GM21360 (cell line): ENCODE results near the gene TRAF3IP3.

ENCODE experiments used
- ATAC-seq: cut with Tn5 transposase; IDR thresholded peaks from one replicate; pipeline ENCODE4 v1.9.1; 2021; ENCODE audit warnings: mild to moderate bottlenecking, moderate library complexity; ENCODE audit not compliant: unreplicated experiment

Gene TRAF3IP3

DNA sequence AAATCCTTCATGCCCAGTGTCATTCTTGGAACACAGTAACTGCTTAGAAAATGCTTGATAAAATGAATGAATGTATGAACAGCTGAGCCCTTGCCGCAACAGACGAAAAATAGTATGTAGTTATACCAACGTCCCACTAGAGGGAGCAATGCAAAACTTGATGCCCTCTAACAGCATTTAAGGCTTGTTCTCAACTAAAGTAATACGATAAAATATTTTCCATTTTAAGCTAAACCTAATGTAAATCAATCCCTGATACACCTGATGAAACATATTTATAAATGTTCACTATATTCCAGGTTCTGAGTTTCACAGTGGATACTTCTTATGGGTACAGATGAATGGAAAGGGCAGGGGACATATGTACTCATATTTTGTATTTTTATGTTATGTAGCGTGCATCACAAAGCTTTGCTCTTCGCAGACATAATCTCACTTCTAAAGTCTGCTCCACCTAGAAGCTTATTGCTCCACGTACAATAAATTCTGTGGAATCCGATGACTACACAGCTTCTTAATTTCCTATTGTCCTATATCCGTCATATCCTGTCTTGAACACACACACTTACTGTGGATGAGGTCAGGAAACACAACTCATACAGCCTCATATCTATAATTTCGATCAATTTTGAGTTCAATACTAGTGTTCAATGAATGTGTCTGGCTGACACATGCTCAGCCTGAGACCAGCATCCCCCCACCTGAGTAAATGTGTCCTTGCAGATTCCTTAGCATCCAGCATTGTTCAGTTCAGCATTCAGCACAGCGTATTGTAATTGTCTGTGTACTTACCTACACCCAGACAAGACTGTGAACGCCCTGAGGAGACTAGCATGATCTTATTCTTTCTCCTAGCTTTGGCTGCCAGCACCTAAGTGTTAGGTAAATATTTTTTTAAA lies 67.5 kb downstream of the TRAF3IP3 start:
- peak; percentile 34 for ATAC-seq

- ATAC-seq, result no peak
Measured at GRCh38 chr1:209825591-209826434, 70.0 kb downstream of the TRAF3IP3 start.

- peak; percentile 92 for ATAC-seq
Measured at GRCh38 chr1:209827384-209828262, 71.8 kb downstream of the TRAF3IP3 start, which contains the start of gene UTP25. UTP25 (plus strand) TSS chr1:209827972; CDS start chr1:209828064, 92 bp downstream.

DNA sequence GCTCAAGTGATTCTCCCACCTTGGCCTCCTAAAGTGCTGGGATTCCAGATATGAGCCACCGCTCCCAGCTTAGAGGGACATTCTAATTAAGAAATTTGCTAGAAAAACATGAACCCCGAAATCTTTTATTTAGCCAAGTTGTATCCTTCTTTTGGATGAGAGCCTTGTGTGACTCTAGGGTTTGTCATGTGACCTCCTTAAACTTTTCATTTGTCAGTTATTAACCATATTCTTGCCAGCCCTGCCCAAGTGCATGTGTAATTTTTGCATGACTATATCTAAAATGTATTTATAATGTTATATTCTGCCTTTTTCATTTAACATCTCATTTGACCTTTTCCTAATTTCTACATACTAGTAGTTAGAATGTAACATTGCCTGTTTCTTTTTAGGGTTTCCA lies 73.9 kb downstream of the TRAF3IP3 start:
- no peak for ATAC-seq

GRCh38 chr1:209830722-209831121 lies 74.9 kb downstream of the TRAF3IP3 start:
- no peak for ATAC-seq

GRCh38 chr1:209831615-209832014 lies 75.8 kb downstream of the TRAF3IP3 start:
- ATAC-seq, result no peak
